ENCODE measurements around the gene TDRD3. TPM values are rescaled to one million over a fixed set of nuclear protein-coding genes. Genes with fewer than 3 reads are reported as not detected.
A peak's percentile ranks its signal among the peaks of the same experiment; 100 is the strongest.

TDRD3 gene
- total RNA-seq, 6 experiments from 2014 or later, result 11.5 to 13.3 (median 12.3) TPM

DNA sequence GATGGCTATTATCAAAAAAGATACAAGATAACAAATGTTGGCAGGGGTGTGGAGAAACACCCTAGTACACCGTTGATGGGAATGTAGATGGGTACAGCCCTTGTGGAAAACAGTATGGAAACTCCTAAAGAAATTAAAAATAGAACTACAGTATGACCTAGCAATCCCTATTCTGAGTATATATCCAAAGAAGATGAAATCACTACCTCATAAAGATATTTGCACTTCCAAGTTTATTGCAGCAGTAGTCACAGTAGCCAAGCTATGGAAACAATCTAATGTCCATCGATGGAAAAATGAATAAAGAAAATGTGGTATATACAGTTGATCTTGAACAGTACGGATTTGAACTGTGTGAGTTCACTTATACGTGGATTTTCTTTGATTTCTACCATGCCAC is 28.3 kb downstream of the TDRD3 start:
- TF ChIP-seq, protein P1, sequence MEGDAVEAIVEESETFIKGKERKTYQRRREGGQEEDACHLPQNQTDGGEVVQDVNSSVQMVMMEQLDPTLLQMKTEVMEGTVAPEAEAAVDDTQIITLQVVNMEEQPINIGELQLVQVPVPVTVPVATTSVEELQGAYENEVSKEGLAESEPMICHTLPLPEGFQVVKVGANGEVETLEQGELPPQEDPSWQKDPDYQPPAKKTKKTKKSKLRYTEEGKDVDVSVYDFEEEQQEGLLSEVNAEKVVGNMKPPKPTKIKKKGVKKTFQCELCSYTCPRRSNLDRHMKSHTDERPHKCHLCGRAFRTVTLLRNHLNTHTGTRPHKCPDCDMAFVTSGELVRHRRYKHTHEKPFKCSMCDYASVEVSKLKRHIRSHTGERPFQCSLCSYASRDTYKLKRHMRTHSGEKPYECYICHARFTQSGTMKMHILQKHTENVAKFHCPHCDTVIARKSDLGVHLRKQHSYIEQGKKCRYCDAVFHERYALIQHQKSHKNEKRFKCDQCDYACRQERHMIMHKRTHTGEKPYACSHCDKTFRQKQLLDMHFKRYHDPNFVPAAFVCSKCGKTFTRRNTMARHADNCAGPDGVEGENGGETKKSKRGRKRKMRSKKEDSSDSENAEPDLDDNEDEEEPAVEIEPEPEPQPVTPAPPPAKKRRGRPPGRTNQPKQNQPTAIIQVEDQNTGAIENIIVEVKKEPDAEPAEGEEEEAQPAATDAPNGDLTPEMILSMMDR (IDR thresholded peaks at IDR 0.05), result no peak
- Mint-ChIP-seq H3K4me1 (ENCODE audit: low read depth) (no peaks in the 10 kb centered on the region; the same call in 1 of the 2 replicates), H3K27me3 (ENCODE audit: insufficient read depth) (no peaks in the 10 kb centered on the region), H3K4me3 (no peak overlapping the region), H3K9me3 (no peaks in the 10 kb centered on the region), H3K27ac (no peak overlapping the region), H3K36me3 (ENCODE audit: low read depth) (no peaks in the 10 kb centered on the region)
- DNase-seq, result no peak

DNA sequence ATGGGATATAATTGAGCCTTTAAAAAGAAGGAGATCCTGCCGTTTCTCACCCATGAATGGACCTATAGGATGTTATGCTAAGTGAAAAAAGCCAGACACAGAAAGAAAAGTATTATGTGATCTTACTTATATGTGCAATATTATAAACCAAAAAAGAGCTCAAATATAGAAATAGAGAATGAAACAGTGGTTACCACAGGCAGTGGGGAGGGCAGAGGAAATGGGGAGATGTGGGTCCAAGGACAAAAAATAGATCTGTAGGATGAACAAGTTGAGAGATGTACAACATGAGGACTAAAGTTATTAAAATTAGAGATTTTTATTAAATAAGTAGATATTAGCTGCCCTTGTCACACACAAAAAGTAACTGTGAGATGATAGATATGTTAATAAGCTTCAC is 29.1 kb downstream of the TDRD3 start:
- Mint-ChIP-seq H3K27me3 (ENCODE audit: insufficient read depth) (no peaks in the 10 kb centered on the region), H3K36me3 (ENCODE audit: low read depth) (no peaks in the 10 kb centered on the region), H3K27ac (no peak overlapping the region), H3K4me1 (ENCODE audit: low read depth) (no peaks in the 10 kb centered on the region; the same call in 1 of the 2 replicates), H3K4me3 (no peak overlapping the region), H3K9me3 (no peaks in the 10 kb centered on the region)
- DNase-seq, result no peak
- TF ChIP-seq, protein P1 (IDR thresholded peaks at IDR 0.05), result no peak

DNA sequence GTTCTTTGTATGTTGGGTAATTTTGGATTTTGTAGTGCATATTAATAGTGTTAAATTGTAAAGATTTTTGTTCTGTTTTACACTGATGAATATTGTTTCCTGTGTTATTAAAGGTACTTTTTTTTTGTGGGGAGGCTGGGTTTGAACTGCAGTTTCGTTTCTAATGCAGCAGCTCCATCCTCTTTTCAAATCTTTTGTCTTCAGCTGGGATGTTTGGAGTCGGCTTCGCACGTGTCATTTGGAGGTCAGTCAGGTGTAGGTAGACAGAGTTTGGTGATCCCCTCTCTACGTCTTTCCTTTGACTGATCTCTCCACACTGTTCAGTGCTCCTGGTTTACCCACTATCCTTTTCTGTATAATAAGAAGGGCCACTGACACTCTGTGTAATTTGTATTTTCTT is 30.3 kb downstream of the TDRD3 start:
- Mint-ChIP-seq H3K36me3 (ENCODE audit: low read depth) (no peaks in the 10 kb centered on the region), H3K4me1 (ENCODE audit: low read depth) (no peaks in the 10 kb centered on the region; the same call in 1 of the 2 replicates), H3K27me3 (ENCODE audit: insufficient read depth) (no peaks in the 10 kb centered on the region), H3K4me3 (no peak overlapping the region), H3K9me3 (no peaks in the 10 kb centered on the region), H3K27ac (no peak overlapping the region)
- TF ChIP-seq, protein P1 (IDR thresholded peaks at IDR 0.05), result no peak
- no peak for DNase-seq

DNA sequence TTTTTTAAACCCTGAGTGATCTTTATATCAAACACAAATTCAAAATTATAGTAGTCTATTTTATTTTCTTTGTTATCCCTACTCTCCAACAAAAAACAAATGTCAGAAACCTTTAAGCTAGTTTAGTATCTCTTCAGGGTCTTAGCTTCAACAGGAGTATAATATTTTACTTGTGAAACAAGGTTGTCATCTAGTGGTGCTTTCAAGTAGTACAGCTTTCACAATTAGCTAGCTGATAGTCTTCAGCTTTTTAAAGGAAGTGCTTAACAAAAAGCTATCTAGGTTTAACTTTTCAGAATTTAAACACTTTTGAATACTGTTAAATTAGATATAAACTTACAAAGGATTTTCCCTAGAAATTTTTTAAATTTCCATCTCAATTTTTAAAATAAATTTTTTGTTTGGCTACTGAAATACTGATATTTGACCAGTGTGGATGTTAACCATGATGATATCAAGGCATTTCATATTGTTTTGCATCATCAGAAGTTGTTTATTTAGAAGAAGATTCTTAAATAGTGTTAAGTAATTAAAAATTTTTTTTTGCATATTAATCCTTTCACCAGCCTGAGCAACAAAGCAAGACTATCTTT is 34.2 kb downstream of the TDRD3 start:
- no peaks in the 10 kb centered on the region for H3K27me3 Mint-ChIP-seq (ENCODE audit: insufficient read depth)
- H3K27ac Mint-ChIP-seq, result no peak overlapping the region
- H3K9me3 Mint-ChIP-seq, result no peaks in the 10 kb centered on the region
- H3K4me3 Mint-ChIP-seq, result no peak overlapping the region
- no peaks in the 10 kb centered on the region; the same call in 1 of the 2 replicates for H3K4me1 Mint-ChIP-seq (ENCODE audit: low read depth)
- no peaks in the 10 kb centered on the region for H3K36me3 Mint-ChIP-seq (ENCODE audit: low read depth)
- DNase-seq, result peak; percentile 54
- TF ChIP-seq, protein P1 (IDR thresholded peaks at IDR 0.05), result peak; percentile 93

DNA sequence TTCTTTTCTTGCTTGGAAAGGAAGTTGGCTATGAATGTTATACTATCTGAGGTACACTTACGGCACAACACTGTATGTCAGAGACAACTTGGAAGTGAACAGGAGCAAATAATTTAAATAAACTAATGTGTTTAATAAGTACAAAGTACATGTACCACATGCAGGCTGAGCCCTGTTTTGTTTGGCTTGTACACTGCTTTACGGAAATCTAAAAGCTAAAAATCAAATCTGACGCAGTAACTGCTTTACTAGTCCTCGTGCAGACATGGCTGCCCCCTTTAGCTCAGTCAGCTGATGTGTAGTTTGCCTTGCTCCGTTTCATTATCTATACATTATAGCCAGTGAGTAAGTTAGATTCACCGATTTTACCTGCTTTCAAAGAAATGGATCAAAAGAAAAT is 36.5 kb downstream of the TDRD3 start:
- no peak overlapping the region for H3K27ac Mint-ChIP-seq
- no peak for DNase-seq
- H3K36me3 Mint-ChIP-seq (ENCODE audit: low read depth), result no peaks in the 10 kb centered on the region
- H3K4me3 Mint-ChIP-seq, result no peak overlapping the region
- TF ChIP-seq, protein P1 (IDR thresholded peaks at IDR 0.05), result no peak
- H3K9me3 Mint-ChIP-seq, result no peaks in the 10 kb centered on the region
- H3K27me3 Mint-ChIP-seq (ENCODE audit: insufficient read depth), result no peaks in the 10 kb centered on the region
- no peaks in the 10 kb centered on the region for H3K4me1 Mint-ChIP-seq (ENCODE audit: low read depth)
